Cardiac muscle cell (in vitro differentiated cells and primary cell): ENCODE measurements around the gene TMEM87B. TPM values are rescaled to one million over a fixed set of nuclear protein-coding genes. Genes with fewer than 3 reads are reported as not detected.
"Not testable (repeated sequence)": the region's sequence is repeated elsewhere in the genome, so short reads cannot be mapped to it uniquely, and the experiment has no call there.

Experiments used
- DNase-seq, 2 donors: peaks; one replicate each; pipeline versions ENCODE4 v3.0.0 to v3.0.0-alpha.2; 2010 to 2017; ENCODE audit warnings: low read depth in 1 of 2, low spot score in 1 of 2
- H3K27ac ChIP-seq: fragments of 200-600 bp; sonication (generic); 2 replicates; pipeline ENCODE4 v1.5.1; 2016
- H3K27me3 ChIP-seq: fragments of 200-600 bp; sonication (generic); 2 replicates; pipeline ENCODE4 v1.6.0; 2016; ENCODE audit warnings: control low read depth
- H3K36me3 ChIP-seq: fragments of 200-600 bp; sonication (generic); 2 replicates; pipeline ENCODE4 v1.5.1; 2016; ENCODE audit warnings: control low read depth
- H3K4me1 ChIP-seq: fragments of 200-600 bp; sonication (generic); 2 replicates; pipeline ENCODE4 v1.8.1; 2017; ENCODE audit warnings: low read depth, mild to moderate bottlenecking, mixed run types
- H3K4me3 ChIP-seq: fragments of 200-600 bp; sonication (generic); 2 replicates; pipeline ENCODE4 v1.5.1; 2016; ENCODE audit warnings: mild to moderate bottlenecking
- H3K9me3 ChIP-seq: fragments of 200-600 bp; sonication (generic); 2 replicates; pipeline ENCODE4 v1.5.1; 2017; ENCODE audit warnings: low read depth, mild to moderate bottlenecking, control low read depth
- polyA plus RNA-seq: library from polyadenylated mRNA; unstranded; fragments of >200 nt; fragmentation: Nextera tagmentation; extraction: Ambion mirVana; gene quantifications from 2 replicates; pipeline ENCODE4 v1.2.1, GENCODE V29; 2016
- total RNA-seq: library from RNA; depleted of rRNA; stranded (reverse); fragments of >200 nt; gene quantifications from 2 replicates; pipeline ENCODE4 v1.2.3, GENCODE V29; 2016
- TF ChIP-seq, protein P1 (sequence below): IDR thresholded peaks from 2 replicates; pipeline ENCODE4 v1.5.1; 2012; ENCODE audit warnings: low read depth, mild to moderate bottlenecking, low read length

The TMEM87B gene
- total and polyA plus RNA-seq, 2 experiments from 2014 or later: 7.3 to 12.1 TPM

- no peak overlapping the region for H3K27ac ChIP-seq
- H3K27me3 ChIP-seq: no peaks in the 10 kb centered on the region
- H3K4me3 ChIP-seq: no peak overlapping the region
- TF ChIP-seq, protein P1, sequence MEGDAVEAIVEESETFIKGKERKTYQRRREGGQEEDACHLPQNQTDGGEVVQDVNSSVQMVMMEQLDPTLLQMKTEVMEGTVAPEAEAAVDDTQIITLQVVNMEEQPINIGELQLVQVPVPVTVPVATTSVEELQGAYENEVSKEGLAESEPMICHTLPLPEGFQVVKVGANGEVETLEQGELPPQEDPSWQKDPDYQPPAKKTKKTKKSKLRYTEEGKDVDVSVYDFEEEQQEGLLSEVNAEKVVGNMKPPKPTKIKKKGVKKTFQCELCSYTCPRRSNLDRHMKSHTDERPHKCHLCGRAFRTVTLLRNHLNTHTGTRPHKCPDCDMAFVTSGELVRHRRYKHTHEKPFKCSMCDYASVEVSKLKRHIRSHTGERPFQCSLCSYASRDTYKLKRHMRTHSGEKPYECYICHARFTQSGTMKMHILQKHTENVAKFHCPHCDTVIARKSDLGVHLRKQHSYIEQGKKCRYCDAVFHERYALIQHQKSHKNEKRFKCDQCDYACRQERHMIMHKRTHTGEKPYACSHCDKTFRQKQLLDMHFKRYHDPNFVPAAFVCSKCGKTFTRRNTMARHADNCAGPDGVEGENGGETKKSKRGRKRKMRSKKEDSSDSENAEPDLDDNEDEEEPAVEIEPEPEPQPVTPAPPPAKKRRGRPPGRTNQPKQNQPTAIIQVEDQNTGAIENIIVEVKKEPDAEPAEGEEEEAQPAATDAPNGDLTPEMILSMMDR: no peak
- H3K4me1 ChIP-seq: peaks cover 3% of the 10 kb centered on the region
- H3K36me3 ChIP-seq: peaks cover 5% of the 10 kb centered on the region
- no peak for DNase-seq
- no peaks in the 10 kb centered on the region for H3K9me3 ChIP-seq
These were observed 6.8 kb downstream of the TMEM87B start for GRCh38 chr2:112061840-112062239.

DNA sequence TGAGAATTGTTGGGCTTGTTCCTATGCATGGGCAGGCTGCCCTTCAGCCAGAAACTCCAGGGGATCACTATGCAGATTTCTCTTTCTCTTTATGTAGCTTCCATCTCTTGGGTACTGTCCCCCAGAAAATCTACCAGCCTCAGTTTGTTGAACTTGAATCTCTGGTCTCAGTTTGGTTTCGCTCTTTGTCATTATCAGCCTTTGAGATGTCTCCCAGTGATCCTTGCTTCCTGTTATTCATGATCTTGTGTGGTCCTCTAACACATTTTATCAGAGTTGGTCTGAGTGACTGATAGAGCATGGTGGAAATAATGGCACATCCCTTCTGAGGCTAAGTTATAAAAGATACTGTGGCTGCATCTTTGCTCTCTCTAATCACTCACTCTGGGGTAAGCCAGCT is 7.8 kb downstream of the TMEM87B start:
- H3K4me1 ChIP-seq: no peaks in the 10 kb centered on the region
- no peaks in the 10 kb centered on the region for H3K9me3 ChIP-seq
- H3K4me3 ChIP-seq: no peak overlapping the region
- H3K36me3 ChIP-seq: peaks cover 14% of the 10 kb centered on the region
- no peak for DNase-seq
- no peak overlapping the region for H3K27ac ChIP-seq
- H3K27me3 ChIP-seq: no peaks in the 10 kb centered on the region
- TF ChIP-seq, protein P1: no peak

DNA sequence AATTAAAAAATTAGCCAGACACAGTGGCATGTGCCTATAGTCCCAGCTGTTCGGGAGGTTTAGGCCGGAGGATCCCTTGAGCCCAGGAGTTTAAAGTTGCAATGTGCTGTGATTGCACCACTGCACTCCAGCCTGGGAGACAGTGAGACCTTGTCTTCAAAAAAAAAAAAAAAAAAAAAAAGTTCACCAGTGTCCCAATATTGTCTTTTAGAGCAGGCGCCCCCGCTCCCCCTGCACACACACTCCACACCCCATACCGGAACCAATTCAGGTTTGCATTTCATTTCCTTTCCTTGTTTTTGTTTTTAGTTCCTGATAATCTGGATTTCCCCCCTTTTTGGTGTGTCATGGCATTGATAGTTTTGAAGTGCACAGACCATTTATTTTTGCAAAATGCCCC is 10.4 kb downstream of the TMEM87B start:
- Histone ChIP-seq H3K36me3 (peaks cover 16% of the 10 kb centered on the region), H3K4me3 (no peak overlapping the region), H3K27ac (no peak overlapping the region), H3K27me3 (no peaks in the 10 kb centered on the region), H3K9me3 (no peaks in the 10 kb centered on the region), H3K4me1 (no peaks in the 10 kb centered on the region)
- DNase-seq: no peak
- TF ChIP-seq, protein P1: no peak

GRCh38 chr2:112065966-112066365 is 10.9 kb downstream of the TMEM87B start:
- H3K4me3 ChIP-seq: no peak overlapping the region
- peak in 1 of 2 donors; percentile 67 for DNase-seq
- no peaks in the 10 kb centered on the region for H3K9me3 ChIP-seq
- H3K36me3 ChIP-seq: peaks cover 16% of the 10 kb centered on the region
- TF ChIP-seq, protein P1: no peak
- no peaks in the 10 kb centered on the region for H3K4me1 ChIP-seq
- H3K27ac ChIP-seq: no peak overlapping the region
- no peaks in the 10 kb centered on the region for H3K27me3 ChIP-seq

DNA sequence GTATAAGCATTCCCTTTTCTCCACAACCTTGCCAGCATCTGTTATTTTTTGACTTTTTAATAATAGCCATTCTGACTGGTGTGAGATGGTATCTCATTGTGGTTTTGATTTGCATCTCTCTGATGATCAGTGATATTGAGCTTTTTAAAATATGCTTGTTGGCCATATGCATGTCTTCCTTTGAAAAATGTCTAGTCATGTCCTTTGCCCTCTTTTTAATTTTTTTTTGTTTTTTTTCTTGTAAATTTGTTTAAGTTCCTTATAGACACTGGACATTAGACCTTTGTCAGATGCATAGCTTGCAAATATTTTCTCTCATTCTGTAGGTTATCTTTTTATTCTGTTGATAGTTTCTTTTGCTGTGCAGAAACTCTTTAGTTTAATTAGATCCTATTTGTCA is 14.7 kb downstream of the TMEM87B start:
- not testable (repeated sequence) for H3K9me3 ChIP-seq, H3K4me1 ChIP-seq
- peaks cover 16% of the 10 kb centered on the region for H3K36me3 ChIP-seq

DNA sequence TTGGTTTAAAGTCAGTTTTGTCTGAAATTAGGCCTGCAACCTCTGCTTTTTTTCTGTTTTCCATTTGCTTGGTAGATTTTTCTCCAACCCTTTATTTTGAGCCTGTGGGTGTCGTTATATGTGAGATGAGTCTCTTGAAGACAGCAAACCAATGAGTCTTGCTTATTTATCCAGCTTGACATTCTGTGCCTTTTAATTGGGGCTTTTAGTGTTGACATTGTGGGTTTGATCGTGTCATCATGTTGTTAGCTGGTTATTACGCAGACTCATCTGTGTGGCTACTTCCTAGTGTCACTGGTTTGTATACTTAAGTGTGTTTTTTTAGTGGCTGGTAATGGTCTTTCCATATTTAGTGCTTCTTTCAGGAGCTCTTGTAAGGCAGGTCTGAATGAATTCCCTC is 18.8 kb downstream of the TMEM87B start:
- Histone ChIP-seq H3K9me3 (no peaks in the 10 kb centered on the region), H3K4me3 (no peak overlapping the region), H3K27ac (no peak overlapping the region), H3K4me1 (no peaks in the 10 kb centered on the region), H3K27me3 (no peaks in the 10 kb centered on the region), H3K36me3 (no peaks in the 10 kb centered on the region)
- no peak for DNase-seq
- TF ChIP-seq, protein P1: no peak

More for the DNA sequence above, 14.7 kb downstream of the TMEM87B start:
- H3K27me3 ChIP-seq, DNase-seq, H3K27ac ChIP-seq, H3K4me3 ChIP-seq: not testable (repeated sequence)
